Colon (tissue), 2 donors: Measurements from ENCODE around the gene RABL6.
"Not testable (repeated sequence)": the region's sequence is repeated elsewhere in the genome, so short reads cannot be mapped to it uniquely, and the experiment has no call there.

Source experiments
- FAIRE-seq: peaks from 2 replicates; lab custom pipeline; 2012; peaks lifted over from hg19 to GRCh38; lab: Jason Lieb, UNC
- donor health status: control.
- donor health status: control.

RABL6 gene

GRCh38 chr9:136807281-136808074 lies at the start of gene RABL6:
TSS of gene RABL6 (plus strand) at chr9:136807948. CDS start at chr9:136808197, 249 bp downstream.
- no peak for FAIRE-seq

- FAIRE-seq = no peak
Measured at GRCh38 chr9:136759001-136759400, 48.7 kb upstream of the RABL6 start.

GRCh38 chr9:136759436-136760325 lies 48.1 kb upstream of the RABL6 start:
- no peak for FAIRE-seq

GRCh38 chr9:136760424-136760823 lies 47.3 kb upstream of the RABL6 start:
- no peak for FAIRE-seq

GRCh38 chr9:136760834-136761544 lies 46.8 kb upstream of the RABL6 start:
- FAIRE-seq = not testable (repeated sequence)

GRCh38 chr9:136761545-136761981 lies 46.2 kb upstream of the RABL6 start:
- no peak for FAIRE-seq

GRCh38 chr9:136762221-136762691 lies 45.5 kb upstream of the RABL6 start:
- no peak for FAIRE-seq

- FAIRE-seq = no peak
Measured at GRCh38 chr9:136762915-136763648, 44.7 kb upstream of the RABL6 start.

GRCh38 chr9:136763649-136764035 lies 44.1 kb upstream of the RABL6 start:
- no peak for FAIRE-seq

- FAIRE-seq = no peak
Measured at GRCh38 chr9:136764301-136764891, 43.4 kb upstream of the RABL6 start, which contains the start of gene LCN15. TSS of gene LCN15 (minus strand) at chr9:136764518. CDS start at chr9:136764488, 30 bp downstream.

- no peak for FAIRE-seq
Measured at GRCh38 chr9:136765041-136765440, 42.7 kb upstream of the RABL6 start.

- FAIRE-seq = not testable (repeated sequence)
Measured at GRCh38 chr9:136765745-136766409, 41.9 kb upstream of the RABL6 start.

- FAIRE-seq = not testable (repeated sequence)
Measured at GRCh38 chr9:136766410-136767120, 41.2 kb upstream of the RABL6 start.

GRCh38 chr9:136769710-136770191 lies 38.0 kb upstream of the RABL6 start:
- no peak for FAIRE-seq

GRCh38 chr9:136771907-136772415 lies 35.8 kb upstream of the RABL6 start:
- FAIRE-seq = no peak

GRCh38 chr9:136773386-136774044 lies 34.2 kb upstream of the RABL6 start:
- FAIRE-seq = no peak

- no peak for FAIRE-seq
Measured at GRCh38 chr9:136774416-136775045, 33.2 kb upstream of the RABL6 start.

- no peak for FAIRE-seq
Measured at GRCh38 chr9:136775191-136775590, 32.6 kb upstream of the RABL6 start.
